ENCODE measurements around the gene TAS1R1.

- TF ChIP-seq CTCF (IDR thresholded peaks at IDR 0.05) (no peak), POLR2AphosphoS5 (IDR thresholded peaks at IDR 0.05; ENCODE audit: insufficient read depth in 1 of 2, low read depth in 1 of 2) (no peak), POLR2A (IDR thresholded peaks at IDR 0.05) (no peak)
Observed at GRCh38 chr1:6621429-6622391, 66.6 kb downstream of the TAS1R1 start.
